NCI-H345 (cell line): Measurements from ENCODE around the gene LAMA5.

ENCODE experiments used
- DNase-seq: peaks from one replicate; lab custom pipeline; 2025; lab: John Stamatoyannopoulos, UW

The LAMA5 gene

DNA sequence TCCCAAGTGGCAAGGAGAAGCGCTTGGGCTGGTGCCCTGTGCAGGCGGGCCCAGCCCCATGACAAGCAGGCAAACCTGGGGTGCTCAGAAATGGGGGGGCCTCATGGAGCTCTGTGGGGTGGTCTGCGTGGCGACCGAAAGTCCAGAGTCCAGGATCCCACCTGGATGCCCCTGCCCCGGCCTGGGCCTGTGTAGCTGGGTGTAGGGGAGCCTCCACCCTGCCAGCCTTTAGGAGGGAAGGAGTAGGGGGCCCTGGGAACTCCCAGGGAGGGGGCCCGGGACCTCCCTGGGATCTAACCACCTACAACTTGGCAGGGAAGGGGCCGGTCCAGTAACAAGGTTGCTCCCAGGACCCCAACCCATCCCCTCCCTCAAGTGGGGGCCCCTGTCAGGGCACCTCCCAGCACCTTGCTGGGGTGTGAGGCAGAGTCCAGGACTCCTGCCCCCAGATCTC lies 4.5 kb upstream of the LAMA5 start:
- no peak for DNase-seq

DNA sequence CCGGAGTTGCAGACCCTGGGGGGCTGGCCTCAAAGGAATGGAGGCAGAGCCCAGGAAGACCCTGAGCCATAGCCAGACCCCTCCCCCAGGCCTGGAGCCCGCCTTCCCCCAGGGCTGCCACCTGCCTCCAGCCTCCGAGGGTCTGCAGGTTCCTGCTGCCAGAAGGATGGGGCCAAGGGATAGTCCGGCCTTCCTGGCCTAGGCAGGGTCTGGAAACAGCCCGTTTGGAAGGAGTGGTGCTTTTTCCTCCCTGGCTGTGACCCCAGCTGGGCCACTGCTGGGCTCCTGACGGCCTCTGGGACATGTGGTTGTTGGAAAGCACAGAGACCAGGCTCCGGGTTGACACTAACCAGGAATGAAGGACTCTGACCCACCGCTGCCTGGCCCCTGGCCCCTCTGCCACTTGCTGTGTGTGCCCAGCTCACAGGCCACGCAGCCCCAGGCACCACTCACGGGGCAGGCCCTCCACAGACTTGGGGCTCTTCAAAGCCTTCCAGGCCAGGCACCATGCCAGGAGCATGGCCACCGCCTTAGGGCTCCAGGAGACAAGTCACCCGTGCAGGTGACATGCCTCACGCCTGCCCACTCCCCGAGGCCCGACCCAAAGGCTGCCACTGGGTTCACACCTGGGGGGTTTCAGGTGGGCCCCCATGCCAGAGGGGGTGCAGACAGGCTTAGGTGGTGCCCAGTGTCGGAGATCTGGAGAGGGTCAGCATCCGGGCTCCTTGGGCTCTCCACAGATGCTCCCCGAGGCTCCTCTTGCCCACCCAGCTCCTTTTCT lies 3.9 kb upstream of the LAMA5 start:
- no peak for DNase-seq

DNA sequence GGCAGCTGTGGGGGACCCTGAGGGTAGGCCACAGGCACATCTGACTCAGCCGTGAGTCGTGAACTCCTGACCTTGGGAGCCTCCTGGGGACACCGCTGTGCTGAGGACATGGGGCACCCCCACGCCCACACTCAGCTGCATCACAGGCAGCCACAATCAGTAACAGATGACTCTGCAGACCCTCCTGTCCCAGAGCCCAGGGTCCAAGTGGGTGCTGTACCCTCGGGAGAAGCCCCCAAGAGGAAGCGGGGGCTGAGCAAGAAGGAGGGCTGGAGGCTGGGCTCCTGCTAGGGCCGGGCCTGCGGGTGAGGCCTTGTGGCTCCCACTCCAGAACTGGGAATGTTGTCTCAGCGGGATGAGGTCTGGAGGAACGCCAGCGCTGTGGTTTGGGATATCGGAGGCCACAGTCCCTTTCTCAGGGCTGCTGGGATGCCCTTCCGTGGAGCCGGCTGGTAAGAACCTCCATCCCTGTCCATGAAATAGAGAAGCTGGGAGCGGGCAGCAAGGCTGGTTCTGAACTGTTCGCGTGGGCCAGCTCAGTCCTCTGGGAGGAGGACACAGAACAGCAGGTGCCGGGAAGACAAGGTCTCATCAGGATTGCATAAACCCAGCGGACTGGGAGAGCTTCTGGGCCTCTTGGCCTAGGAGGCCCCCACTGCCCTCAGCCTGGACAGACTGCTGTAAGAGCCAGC lies 3.1 kb upstream of the LAMA5 start:
- no peak for DNase-seq

DNA sequence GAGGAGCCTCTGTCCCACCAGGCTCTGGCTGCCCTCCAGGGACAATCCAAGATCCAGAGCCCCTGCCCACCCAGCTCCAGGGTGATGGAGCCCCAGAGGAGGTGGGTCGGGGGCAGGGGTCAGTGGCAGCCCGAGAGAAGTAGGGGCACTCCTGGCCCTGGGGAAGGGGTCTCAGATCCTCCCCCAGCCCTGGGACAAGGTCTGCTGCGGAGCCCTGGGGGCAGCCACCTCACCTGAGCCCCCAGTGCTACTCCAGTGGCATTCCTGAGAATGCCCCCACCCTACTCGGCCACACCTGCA lies 2.7 kb upstream of the LAMA5 start:
- DNase-seq, result no peak

DNA sequence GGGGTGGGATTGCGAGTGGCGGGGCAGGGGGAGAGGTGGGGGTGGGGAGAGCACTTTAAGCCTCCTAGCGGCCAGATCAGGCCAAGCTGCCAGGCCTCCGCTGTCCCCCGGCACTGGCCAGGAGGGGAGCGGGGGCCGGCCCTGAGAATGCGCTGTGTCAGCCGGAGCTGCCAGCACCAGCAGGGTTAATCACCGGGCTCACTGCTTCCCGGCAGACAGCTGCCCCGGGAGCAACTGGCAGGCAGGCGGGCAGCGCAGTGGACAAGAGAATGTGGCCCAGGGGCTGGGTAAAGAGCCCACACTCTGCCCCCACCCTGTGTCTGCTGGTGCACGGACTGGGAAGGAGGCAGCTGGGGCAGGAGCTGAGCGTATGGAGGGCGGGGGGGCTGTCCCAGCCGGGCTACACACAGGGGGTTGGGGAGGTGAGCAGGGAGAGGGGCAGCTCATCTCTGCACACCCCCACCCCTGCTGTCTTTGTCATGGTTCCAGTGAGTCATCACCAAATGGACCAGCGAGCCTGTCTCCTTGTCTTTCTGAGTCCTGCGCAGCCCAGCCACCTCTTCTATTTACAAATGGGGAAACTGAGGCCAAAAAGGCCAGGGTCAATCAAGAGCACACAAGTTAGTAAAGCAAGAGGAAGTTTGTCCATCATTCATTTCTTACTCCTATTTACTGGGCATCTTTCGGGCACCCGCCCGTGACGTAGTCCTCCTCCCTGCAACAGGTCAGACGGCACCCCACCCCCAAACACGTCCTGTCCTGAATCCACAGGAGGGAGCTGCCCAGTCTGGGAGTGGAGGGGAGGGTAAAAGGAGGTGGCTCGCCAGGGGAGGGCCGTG lies 2.1 kb upstream of the LAMA5 start:
- DNase-seq, result no peak

DNA sequence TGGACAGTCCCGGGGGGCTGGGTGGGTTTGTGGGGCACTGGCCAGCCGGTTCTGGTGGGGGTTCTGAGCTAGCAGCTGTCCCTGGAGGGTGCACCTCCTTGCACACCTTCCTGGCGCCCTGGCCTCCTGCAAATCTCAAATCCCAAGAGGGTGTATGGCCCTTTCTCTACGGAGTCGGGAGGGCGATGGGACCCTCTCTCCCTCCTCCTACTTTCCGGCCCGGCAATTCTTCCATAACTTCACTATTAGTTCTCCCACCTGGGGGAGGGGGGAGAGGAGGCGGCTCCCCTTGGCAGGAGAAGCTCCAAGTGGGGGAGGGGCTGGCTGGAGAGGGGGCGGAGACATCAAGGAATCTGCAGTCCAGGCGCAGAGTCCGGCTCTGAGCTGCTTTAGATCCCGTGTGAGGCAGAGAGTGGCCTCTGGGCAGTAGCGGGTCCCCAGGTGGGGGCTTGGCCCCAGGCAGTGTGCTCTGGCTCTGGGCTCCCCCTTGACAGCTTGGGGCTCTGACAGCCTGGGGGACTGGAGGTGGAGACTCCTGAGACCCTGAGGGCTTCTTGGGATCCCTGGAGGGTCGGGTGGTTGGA lies 1.4 kb upstream of the LAMA5 start:
- peak; percentile 46 for DNase-seq

DNA sequence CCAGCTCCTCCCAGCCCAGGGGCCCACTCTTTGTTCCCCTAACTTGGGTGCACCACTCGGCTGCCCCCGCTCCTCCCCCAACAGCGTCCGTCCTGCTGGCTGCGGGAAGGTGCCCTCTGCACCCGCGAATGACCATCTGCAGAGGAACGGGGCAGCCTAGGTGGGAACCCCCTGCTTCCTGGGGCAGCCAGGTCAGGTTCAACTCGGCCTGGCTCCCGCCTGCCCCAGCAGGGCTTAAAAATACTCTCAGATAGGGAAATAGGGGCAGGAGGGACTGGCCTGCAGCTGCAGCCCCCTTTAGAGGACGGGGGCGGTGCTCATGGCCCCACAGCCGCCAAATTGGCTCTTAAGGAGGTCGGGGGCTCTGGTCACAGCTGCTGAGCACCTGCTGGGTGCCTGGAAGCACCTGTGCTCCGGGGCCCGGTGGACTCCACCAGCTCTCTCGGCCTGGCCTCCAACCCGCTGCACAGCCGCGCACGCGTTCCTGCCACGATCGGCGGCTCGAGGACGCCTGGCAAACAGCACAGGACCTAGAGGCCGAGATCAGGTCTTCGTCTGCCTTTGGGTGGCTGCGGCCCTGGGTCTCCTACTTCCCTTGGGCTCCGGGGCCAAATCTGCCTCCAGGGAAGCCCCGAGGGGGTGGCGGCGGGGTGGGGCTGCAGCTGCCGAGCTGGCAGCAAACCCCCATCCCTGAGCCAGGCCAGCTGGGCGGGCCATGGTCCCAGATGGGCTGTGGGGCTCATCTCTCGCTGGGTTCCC lies 700 bp upstream of the LAMA5 start:
- DNase-seq, result peak; percentile 67

DNA sequence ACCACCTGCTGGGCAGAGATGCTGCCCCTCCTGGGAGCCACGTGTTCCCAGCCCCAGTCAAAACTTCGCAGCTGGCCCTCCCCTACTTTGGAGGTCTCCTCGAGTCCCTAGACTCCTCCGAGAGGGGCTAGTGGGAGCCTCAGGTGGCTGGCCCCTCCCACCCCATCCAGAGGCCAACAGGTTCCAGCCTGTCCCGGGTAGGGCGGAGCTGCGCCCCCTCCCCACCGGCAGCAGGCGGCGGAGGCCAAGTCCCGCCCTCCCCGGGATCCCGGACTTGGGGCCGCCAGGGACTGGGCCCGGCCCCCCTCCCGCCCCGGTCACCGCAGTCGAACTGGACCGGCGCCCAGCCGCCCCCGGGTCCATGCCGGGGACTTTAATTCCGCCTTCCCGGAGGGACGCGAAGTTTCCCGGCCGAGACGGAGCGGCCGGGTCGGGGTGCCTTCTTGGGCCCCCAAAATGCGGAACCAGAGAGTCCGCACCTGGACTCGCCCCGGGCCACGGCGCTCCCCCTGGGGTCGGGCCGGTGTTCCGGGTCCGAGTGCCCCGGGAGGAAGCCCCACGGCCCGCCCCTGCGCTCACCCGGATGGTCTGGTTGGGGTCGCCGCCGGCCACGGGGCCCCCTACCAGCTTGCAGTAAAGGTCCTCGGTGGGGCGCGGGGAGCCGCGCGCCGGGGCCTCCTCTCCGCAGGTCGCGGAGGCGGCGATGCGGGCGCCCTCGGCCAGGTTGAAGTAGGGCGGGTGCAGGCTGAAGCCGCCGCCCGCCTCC lies 559 bp downstream of the LAMA5 start:
- peak; percentile 85 for DNase-seq

DNA sequence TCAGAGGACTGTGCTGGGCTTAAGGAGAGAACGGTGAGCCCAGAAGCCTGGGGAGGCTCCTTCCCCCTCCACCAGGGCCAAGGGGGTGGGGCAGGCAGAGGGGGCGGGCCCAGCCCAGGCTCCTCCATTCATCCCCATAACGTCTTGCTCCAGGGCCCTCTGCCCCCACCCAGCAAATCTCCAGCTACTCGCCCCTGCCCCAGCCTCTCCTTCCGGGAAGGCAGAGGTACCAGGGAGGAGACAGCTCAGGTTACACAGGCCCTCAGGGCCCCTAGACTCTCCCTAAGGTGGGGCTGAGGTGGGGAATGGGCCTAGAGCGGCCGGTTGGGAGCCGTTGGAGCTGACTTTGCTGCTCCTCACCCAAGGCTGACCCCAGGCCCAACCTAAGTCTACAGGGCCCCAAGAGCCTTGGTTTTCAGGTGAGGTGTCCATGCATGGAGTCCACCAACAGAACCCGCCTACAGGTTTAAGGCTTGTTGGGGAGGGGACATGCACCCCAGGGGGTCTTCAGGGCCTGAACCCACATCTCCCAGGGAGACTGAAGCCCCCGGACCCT lies 1.2 kb downstream of the LAMA5 start:
- DNase-seq, result peak; percentile 58

DNA sequence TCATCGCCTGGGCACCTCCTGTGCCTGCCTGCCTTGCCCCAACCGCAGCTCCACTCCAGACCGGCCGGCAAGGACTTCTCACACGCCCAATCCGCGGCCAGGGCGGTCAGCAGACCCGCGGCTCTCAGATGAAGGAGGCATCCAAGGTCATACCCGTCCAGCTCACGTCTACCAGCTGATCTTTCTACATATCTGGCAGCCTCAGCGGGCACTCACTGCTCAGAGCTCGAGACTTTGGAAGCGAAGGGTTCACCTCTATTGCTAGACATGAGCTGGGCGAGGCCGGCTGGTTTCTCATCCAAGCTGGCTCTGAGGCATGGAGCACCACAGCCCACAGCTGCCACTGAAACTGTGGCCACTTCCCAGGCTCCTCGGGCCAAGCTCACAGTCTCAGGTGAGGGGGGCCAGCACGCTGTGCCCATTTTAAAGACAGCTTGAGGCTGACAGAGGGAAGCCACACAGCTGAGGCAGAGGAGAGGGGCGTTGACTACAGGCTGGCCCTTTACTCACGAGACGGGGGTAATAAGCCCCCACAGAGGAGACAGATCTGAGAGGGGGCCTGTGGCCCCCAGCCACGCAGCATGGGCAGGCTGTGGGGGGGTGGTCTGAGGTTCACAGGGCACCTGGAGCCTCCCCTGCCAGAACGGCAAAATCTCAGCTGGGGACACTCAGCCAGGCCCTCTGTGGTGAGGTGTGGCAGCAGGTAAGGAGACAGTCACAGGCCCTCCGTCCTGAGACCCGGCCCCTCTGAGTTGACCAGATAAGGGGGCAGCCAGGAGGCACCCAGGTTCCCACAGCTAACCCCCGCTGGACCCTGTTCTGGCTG lies 2.0 kb downstream of the LAMA5 start:
- no peak for DNase-seq

DNA sequence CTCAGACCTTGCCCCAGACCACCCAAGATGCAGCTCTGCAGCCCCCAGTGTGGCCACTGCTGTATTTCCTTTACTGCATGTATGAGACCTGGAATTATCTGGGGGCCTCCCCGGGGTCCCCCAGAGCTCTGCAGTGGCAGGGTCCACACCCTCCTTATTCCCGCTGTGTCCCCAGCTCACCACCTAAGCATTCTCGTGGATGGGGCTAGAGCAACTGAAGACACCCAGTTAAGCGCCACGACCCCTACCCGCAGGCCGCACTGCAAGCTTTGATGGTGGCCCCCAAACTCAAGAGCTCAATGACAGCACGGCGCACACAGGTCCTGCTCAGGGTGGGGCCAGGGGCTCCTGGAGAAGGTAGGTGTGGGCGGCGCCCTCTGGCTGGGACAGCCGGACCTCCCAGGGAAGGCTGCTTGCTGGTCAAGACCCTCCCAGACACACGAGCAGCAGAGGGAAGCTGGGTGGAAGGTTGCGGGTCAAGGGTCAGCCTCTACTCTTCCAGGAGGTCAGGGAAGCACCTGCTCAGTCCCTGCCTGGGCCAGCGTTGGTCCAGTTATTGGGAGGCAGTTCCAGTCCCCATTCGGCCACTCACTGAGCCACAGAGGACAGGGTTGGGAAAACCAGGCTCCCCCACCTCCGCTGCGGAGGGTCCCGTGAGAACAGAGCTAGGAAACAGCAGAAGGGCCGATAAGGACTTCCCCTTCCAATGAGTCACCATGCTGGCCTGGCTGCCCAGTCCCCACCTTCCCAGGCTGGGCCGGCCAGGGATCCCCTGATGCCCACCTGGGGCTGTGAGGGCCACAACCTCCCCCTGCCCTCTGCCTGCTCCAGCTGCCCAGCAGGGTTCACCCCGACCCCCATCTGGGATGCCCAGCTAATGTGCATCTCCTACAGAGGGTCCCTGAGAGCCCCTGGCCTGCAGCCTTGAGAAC lies 2.9 kb downstream of the LAMA5 start:
- DNase-seq, result no peak

DNA sequence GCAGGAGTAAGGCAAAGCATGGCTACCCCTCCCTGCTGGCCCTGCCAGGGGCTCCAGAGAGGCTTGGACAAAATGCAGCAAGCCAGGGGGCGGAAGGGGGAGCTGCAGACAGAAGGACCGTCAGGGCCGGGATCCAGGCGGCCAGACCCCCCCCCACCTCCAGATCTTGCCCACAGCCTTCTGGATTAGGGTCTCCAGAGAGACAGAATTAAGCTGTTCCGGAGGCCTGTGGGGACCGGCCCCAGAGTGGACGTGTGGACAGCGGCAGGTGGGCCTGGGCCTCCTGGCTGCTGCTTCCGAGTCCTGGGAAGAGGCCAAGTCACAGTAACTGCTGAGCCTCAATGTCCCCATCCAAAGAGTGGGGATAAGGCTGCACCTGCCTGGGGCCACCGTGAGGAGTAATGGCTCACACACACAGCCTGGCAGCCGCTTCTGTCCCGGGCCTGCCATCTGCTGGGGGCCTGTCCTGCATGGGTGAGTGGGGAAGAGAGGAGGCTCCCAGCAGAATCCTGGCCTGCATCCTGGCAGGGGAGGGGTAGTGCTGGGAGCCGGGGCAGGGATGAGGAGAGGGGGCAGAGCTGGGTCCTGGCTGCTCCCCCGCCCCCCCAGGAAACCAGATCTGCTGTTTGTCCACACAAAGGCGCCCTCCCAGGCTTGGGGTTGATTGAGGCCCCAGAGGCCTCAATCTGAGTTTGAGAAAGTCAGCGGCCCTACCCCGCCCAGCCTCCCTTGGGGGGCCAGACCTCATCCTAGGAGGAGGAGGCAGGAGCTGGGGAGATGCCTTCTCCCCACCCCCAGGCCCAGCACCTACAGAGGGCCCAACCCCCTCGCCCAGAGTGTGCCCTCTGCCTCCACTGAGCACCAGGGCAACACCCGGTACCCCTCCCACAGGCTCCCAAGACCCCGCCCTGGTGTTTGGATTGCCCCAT lies 3.9 kb downstream of the LAMA5 start:
- DNase-seq, result no peak

DNA sequence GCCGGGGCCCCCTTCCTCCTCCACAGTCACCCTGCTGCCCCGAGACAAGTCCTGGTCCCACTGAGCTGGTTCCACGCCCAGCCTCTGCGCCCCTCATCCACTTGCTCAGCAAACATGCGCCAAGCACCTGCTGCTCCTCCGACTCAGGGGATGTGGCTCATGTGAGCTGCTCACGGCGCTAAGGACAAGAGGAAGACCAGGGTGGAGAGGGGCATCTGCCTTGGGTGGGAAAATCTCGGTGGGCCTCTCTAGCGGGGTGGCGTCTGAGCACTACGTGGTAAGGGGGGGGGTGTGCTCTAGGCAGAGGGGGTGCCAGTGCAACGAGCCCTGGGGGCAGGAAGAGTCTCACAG lies 4.5 kb downstream of the LAMA5 start:
- no peak for DNase-seq

DNA sequence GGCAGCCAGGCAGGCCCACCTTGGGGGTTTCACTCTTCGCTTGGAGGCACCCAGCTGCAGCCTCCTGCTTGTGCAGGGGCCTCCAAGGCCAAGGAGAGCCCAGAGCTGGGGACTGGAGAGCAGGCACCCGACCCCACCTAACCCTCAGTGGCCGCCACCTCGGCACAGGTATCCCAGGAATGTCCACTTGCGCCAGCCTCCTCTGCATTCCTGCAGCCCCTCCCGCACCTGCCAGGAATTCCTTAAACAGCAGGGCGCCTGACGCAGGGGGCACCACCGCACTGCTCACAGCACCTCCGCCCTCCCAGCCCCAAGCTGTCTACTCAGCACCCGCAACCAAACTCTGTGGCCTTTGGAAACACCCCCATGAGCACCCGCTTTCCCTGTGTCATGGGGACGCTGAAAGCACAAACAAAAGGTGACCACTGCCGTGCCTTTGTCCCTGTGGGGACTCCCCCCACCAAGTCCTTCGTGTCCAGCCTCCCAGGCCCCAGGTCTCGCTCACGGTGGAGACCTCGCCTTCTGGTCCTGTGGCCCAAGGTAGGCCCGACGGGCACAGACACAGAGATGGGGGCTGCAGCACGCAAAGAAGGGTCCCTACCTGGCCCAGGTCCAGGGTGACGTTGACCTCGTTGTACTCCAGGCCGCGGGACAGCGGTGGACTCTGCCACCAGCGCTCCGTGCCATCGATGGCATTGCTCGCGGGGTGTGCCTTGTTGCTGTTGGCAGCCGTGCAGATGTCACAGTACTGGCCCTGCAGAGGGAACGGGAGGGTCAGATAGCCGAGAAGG lies 5.1 kb downstream of the LAMA5 start:
- DNase-seq, result no peak

DNA sequence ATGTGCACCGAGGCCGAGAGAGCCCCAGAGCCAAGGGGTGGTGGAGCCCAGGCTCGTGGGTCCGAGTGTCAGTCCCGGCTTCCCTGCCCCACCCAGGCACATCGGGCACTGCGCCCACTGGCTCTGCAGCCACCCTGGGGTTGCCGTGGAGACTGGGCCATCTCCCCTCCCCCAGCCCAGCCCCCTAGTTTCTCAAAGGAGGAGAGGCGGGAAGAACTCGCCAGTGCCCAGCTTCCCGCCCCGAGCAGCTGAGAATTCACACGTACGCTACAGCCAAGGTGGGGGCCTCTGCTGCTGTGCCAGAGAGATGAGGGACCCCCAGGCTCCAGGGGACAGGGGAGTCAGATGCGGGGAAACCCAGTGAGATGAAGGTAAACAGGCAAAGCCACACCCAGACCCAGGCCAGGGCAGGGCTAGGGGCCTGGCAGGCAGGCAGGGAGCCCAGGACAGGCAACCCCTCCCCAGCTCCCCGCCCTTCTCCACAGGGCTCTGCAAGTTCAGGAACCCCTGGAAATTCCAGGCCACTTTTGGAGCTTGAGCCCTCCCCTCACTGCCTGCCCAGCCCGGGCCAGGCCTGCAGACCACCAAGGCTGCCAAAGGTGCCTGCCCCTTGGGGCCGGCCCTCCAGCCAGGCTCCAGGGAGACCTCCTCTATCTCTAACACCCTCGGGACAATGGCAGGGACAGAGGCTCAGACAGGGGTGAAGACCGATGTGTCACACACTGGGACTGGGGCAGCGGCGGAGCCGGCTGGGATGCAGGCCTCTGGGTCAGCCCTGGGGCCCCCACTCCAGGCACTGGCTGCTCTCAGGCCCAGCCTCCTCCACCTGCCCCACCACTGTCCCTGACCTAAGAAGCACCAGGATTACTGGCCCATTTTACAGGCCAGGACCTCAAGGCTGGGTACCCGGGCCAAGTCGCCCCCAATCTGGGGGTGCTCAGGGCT lies 6.0 kb downstream of the LAMA5 start:
- DNase-seq, result peak; percentile 28
